GM23338 (cell line): ENCODE data around the gene MEF2A. TPM values are rescaled to one million over a fixed set of nuclear protein-coding genes. Genes with fewer than 3 reads are reported as not detected.

Source experiments
- ATAC-seq: fragments of 200-7000 bp; cut with Tn5 transposase; 3 replicates; pipeline ENCODE4 v1.9.1; 2020
- DNase-seq: peaks from one replicate; pipeline ENCODE4 v3.0.0-alpha.2; 2015; ENCODE audit warnings: low spot score
- H2AFZ ChIP-seq: fragments of 200-600 bp; sonication (generic); 2 replicates; pipeline ENCODE4 v1.8.0; 2016; ENCODE audit warnings: antibody characterized with exemption, mild to moderate bottlenecking, moderate library complexity
- H3F3A ChIP-seq: fragments of 200-600 bp; sonication (generic); replicated peaks from 2 replicates; pipeline ENCODE4 v1.8.0; 2017; ENCODE audit warnings: antibody characterized with exemption, mixed run types, low read depth
- H3K27ac ChIP-seq: fragments of 200-600 bp; sonication (generic); 2 replicates; pipeline ENCODE4 v1.6.1; 2016; ENCODE audit warnings: low read depth
- H3K27me3 ChIP-seq: fragments of 200-600 bp; sonication (generic); 2 replicates; pipeline ENCODE4 v1.8.0; 2016; ENCODE audit warnings: mild to moderate bottlenecking, mixed run types, moderate library complexity; ENCODE audit not compliant: insufficient read depth
- H3K36me3 ChIP-seq: fragments of 200-600 bp; sonication (generic); 2 replicates; pipeline ENCODE4 v1.8.0; 2016; ENCODE audit warnings: mild to moderate bottlenecking; ENCODE audit not compliant: insufficient read depth
- H3K4me1 ChIP-seq: fragments of 200-600 bp; sonication (generic); 2 replicates; pipeline ENCODE4 v1.8.0; 2016; ENCODE audit warnings: mild to moderate bottlenecking, moderate library complexity; ENCODE audit not compliant: insufficient read depth
- H3K4me2 ChIP-seq: fragments of 200-600 bp; sonication (generic); 2 replicates; pipeline ENCODE4 v1.7.1; 2017; ENCODE audit warnings: mixed run types
- H3K4me3 ChIP-seq: fragments of 200-600 bp; sonication (generic); 2 replicates; pipeline ENCODE4 v1.6.1; 2016; ENCODE audit warnings: mixed run types
- H3K79me2 ChIP-seq: fragments of 200-600 bp; sonication (generic); replicated peaks from 2 replicates; pipeline ENCODE4 v1.8.0; 2017; ENCODE audit warnings: mild to moderate bottlenecking; ENCODE audit not compliant: insufficient read depth
- H3K9me2 ChIP-seq: fragments of 200-600 bp; sonication (generic); 2 replicates; pipeline ENCODE4 v1.8.0; 2017; ENCODE audit not compliant: insufficient read depth
- H4K20me1 ChIP-seq: fragments of 200-600 bp; sonication (generic); replicated peaks from 2 replicates; pipeline ENCODE4 v1.8.0; 2017; ENCODE audit warnings: mild to moderate bottlenecking; ENCODE audit not compliant: insufficient read depth
- H3K27ac Mint-ChIP-seq: 2 replicates; pipeline ENCODE4 v1.8.0; 2020; ENCODE audit warnings: inconsistent platforms, mild to moderate bottlenecking, moderate library complexity, mixed read lengths
- H3K27me3 Mint-ChIP-seq: 3 replicates; pipeline ENCODE4 v1.8.0; 2022; ENCODE audit warnings: low read depth, mild to moderate bottlenecking, moderate library complexity, mixed read lengths, inconsistent platforms; ENCODE audit not compliant: insufficient read depth, poor library complexity
- H3K36me3 Mint-ChIP-seq: 3 replicates; pipeline ENCODE4 v1.8.0; 2021; ENCODE audit warnings: low read depth, mild to moderate bottlenecking, inconsistent platforms, moderate library complexity, mixed read lengths
- H3K4me1 Mint-ChIP-seq: 3 replicates; pipeline ENCODE4 v1.8.0; 2020; ENCODE audit warnings: mild to moderate bottlenecking, inconsistent platforms, mixed read lengths
- H3K4me3 Mint-ChIP-seq: 3 replicates; pipeline ENCODE4 v1.8.0; 2021; ENCODE audit warnings: moderate library complexity, mild to moderate bottlenecking, inconsistent platforms, mixed read lengths
- H3K9me3 Mint-ChIP-seq: 3 replicates; pipeline ENCODE4 v1.8.0; 2020; ENCODE audit warnings: moderate library complexity, mild to moderate bottlenecking, inconsistent platforms, mixed read lengths
- CREB1 ChIP-seq: fragments of 250-450 bp; sonication (Bioruptor Pico); IDR thresholded peaks from 2 replicates; pipeline ENCODE4 v1.5.0; 2020; ENCODE audit warnings: low read depth, mild to moderate bottlenecking, moderate library complexity
- CTCF ChIP-seq, 2 experiments: fragments of 200-600 bp in 1 of 2; sonication (generic) in 1 of 2; conservative IDR thresholded peaks; 2 replicates each; pipeline versions ENCODE4 v1.5.1 to v1.6.1; 2016 to 2017; ENCODE audit warnings: antibody characterized with exemption in 2 of 2, low read depth in 2 of 2, mild to moderate bottlenecking in 2 of 2, moderate library complexity in 1 of 2
- ETS1 ChIP-seq: IDR thresholded peaks from 2 replicates; pipeline ENCODE4 v1.6.1; 2016; ENCODE audit warnings: antibody characterized with exemption
- EZH2 ChIP-seq: fragments of 200-600 bp; sonication (generic); IDR thresholded peaks from one replicate; pipeline ENCODE4 v1.8.0; 2017; ENCODE audit warnings: antibody characterized with exemption, mild to moderate bottlenecking, low read depth; ENCODE audit not compliant: unreplicated experiment
- EZH2phosphoT487 ChIP-seq: fragments of 200-600 bp; sonication (generic); IDR thresholded peaks from one replicate; pipeline ENCODE4 v1.8.1; 2018; ENCODE audit warnings: antibody characterized with exemption; ENCODE audit not compliant: unreplicated experiment
- REST ChIP-seq: IDR thresholded peaks from one replicate; pipeline ENCODE4 v1.6.1; 2018; ENCODE audit warnings: antibody characterized with exemption; ENCODE audit not compliant: unreplicated experiment
- STAT1 ChIP-seq: IDR thresholded peaks from one replicate; pipeline ENCODE4 v1.6.1; 2016; ENCODE audit warnings: antibody characterized with exemption; ENCODE audit not compliant: unreplicated experiment
- ZNF114 ChIP-seq: fragments of 250-450 bp; sonication (Bioruptor Pico); IDR thresholded peaks from 2 replicates; pipeline ENCODE4 v1.5.0; 2020; ENCODE audit warnings: mild to moderate bottlenecking, moderate library complexity
- ZNF331 ChIP-seq: fragments of 250-450 bp; sonication (Bioruptor Pico); IDR thresholded peaks from 2 replicates; pipeline ENCODE4 v1.5.0; 2020; ENCODE audit warnings: low read depth, mild to moderate bottlenecking, moderate library complexity
- ZNF462 ChIP-seq: fragments of 250-450 bp; sonication (Bioruptor Pico); IDR thresholded peaks from 2 replicates; pipeline ENCODE4 v1.5.0; 2020; ENCODE audit warnings: mild to moderate bottlenecking, moderate library complexity
- polyA plus RNA-seq: library from polyadenylated mRNA; unstranded; fragments of >200 nt; fragmentation: Nextera tagmentation; extraction: Ambion mirVana; gene quantifications from 2 replicates; pipeline ENCODE4 v1.2.1, GENCODE V29; 2016
- total RNA-seq: library from RNA; depleted of rRNA; stranded (reverse); fragments of >200 nt; shearing (Covaris generic); gene quantifications from 2 replicates; pipeline ENCODE4 v1.2.3, GENCODE V29; 2014

Gene MEF2A
- total and polyA plus RNA-seq, 2 experiments from 2014 or later, result 20.3 to 42.3 TPM

- H3K9me3 Mint-ChIP-seq, result no peaks in the 10 kb centered on the region
- Histone ChIP-seq H3K9me2 (no peaks in the 10 kb centered on the region), H3K79me2 (0 out of 2 replicates have a peak, but pooled peaks cover 2% of the 10 kb centered on the region), H3K4me1 (no peaks in the 10 kb centered on the region), H3K4me3 (no peak overlapping the region), H4K20me1 (no peaks in the 10 kb centered on the region), H3K27me3 (no peaks in the 10 kb centered on the region), H3F3A (no peaks in the 10 kb centered on the region), H2AFZ (no peak overlapping the region), H3K4me2 (no peak overlapping the region), H3K27ac (no peak overlapping the region), H3K36me3 (peaks cover 9% of the 10 kb centered on the region; the same call in 1 of the 2 replicates)
- H3K36me3 Mint-ChIP-seq, result peaks cover 19% of the 10 kb centered on the region
- peaks cover 2% of the 10 kb centered on the region for H3K27me3 Mint-ChIP-seq
- H3K4me1 Mint-ChIP-seq, result no peaks in the 10 kb centered on the region
- no peak overlapping the region for H3K4me3 Mint-ChIP-seq
- no peak for DNase-seq
- no peak for ATAC-seq
- TF ChIP-seq ZNF114 (CRISPR knock-in tag) (no peak), EZH2 (no peak), CTCF (conservative IDR thresholded peaks at IDR 0.05; ENCODE audit: low read depth in 2 of 2) (no peak), ZNF331 (CRISPR knock-in tag) (no peak), STAT1 (no peak), ZNF462 (CRISPR knock-in tag) (no peak), REST (no peak), CREB1 (no peak), EZH2phosphoT487 (no peak), ETS1 (no peak)
- H3K27ac Mint-ChIP-seq, result no peak overlapping the region
Observed at GRCh38 chr15:99674279-99674678, 108.5 kb downstream of the MEF2A start.
